ENCODE measurements around the gene CTBS.
A peak's percentile ranks its signal among the peaks of the same experiment; 100 is the strongest.

Gene CTBS

DNA sequence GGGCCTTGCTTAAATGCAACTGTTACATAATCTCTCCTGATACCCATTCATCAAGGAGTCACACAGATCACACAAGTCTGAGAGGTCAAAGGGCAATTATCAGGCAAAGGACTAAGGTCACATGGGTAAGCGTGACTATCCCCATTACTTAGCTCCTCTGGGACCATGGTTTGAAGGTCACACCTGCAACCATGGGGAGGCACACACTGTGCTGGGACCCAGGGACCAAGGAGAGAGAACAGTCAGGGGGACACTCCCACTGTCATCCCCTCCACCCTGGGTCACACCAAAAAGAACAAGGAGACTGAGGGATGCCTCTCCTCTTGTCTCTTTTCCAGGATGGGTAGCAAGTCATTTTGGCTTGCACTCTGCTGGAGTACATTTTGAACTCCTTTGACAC, 30.9 kb upstream of the CTBS start:
- POLR2A ChIA-PET (ENCODE audit: low non-redundant PET): no interaction called here
- TF ChIP-seq, protein P1, sequence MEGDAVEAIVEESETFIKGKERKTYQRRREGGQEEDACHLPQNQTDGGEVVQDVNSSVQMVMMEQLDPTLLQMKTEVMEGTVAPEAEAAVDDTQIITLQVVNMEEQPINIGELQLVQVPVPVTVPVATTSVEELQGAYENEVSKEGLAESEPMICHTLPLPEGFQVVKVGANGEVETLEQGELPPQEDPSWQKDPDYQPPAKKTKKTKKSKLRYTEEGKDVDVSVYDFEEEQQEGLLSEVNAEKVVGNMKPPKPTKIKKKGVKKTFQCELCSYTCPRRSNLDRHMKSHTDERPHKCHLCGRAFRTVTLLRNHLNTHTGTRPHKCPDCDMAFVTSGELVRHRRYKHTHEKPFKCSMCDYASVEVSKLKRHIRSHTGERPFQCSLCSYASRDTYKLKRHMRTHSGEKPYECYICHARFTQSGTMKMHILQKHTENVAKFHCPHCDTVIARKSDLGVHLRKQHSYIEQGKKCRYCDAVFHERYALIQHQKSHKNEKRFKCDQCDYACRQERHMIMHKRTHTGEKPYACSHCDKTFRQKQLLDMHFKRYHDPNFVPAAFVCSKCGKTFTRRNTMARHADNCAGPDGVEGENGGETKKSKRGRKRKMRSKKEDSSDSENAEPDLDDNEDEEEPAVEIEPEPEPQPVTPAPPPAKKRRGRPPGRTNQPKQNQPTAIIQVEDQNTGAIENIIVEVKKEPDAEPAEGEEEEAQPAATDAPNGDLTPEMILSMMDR (conservative IDR thresholded peaks at IDR 0.05; ENCODE audit: low read depth): no peak
- no peak for DNase-seq (ENCODE audit: low spot score)
- CTCF ChIA-PET: interaction anchor here (0.6 to 0.9 kb wide), 2 partner anchors 20 to 149 kb away, joined by 3 read pairs; no protein-coding TSS in a partner anchor
- no peak overlapping the region for H3K27ac ChIP-seq

DNA sequence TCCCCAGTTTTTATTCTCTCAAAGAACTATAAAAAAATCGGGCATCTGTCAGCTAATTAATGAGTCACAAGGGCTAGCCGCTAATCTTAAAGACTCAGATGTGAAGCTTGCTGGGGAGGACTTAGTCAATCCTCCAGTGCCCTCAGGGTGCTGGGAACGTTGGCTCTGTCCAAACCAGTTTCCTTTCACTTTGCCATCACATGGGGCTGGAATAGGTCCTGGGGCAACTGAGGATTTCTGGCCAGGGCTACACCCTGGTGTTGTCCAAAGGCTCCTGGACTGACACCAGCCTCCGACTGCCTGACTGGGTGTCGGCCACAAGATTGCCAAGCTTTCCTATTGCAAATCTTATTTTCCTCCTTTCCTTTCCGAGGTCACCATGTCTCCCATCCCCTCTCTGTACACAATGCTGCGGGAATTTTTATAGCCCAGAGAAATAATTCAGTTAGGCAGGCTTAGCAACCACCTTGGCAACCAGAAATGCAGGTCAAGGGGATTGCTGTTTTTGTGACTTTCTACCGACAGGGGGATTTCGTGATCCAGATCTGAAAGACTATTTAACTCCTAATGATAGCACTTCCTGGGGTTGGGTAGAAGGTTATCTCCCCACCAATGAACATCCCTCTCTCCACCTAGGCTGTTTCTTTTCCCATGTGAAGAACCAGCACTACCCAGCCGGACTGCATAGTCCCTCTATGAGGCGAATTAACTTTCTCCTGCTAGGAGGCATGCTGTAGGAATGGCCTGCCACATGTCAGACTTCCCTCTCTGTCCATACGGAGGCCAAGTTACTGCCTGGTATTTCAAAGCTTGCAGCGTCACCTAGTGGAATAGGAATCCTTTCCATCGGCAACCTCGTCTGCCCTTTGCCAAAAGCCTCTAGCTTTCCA, 29.9 kb upstream of the CTBS start:
- TF ChIP-seq, protein P1 (conservative IDR thresholded peaks at IDR 0.05; ENCODE audit: low read depth): 0 out of 2 replicates have a peak, but pooled peaks have one; percentile 12
- peak; percentile 86 for DNase-seq (ENCODE audit: low spot score)
- CTCF ChIA-PET: interaction anchor here (0.6 to 0.9 kb wide), 6 partner anchors 8 to 244 kb away, joined by 3 to 4 read pairs (median 3); no protein-coding TSS in a partner anchor
- POLR2A ChIA-PET (ENCODE audit: low non-redundant PET): interaction anchor here (0.6 kb wide), 1 partner anchor 44 kb away, joined by 5 read pairs; no protein-coding TSS in a partner anchor
- peak overlapping the region; percentile 84 for H3K27ac ChIP-seq

DNA sequence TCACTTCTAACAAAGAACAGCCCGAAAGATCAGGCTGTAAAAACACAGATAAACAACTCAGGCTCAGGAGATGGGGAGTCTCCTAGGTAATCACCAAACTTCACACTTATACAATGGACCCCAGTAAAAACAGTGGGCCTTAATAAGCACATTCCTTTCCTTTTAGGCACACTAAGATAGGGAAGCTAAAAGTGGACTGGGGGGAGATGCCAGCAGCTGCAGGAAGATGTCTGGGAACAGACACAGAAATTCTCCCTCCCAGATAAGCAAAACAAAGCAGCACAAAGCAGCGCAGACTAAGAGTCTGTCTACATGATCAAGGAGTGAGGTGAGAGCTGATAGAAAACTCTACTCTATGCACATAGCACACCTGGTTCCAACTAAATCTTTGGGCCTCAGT, 29.0 kb upstream of the CTBS start:
- ChIA-PET POLR2A (ENCODE audit: low non-redundant PET) (no interaction called here), CTCF (interaction anchor here (0.7 kb wide), 1 partner anchor 17 kb away, joined by 3 read pairs; no protein-coding TSS in a partner anchor)
- no peak for DNase-seq (ENCODE audit: low spot score)
- TF ChIP-seq, protein P1 (conservative IDR thresholded peaks at IDR 0.05; ENCODE audit: low read depth): no peak
- H3K27ac ChIP-seq: no peak overlapping the region

DNA sequence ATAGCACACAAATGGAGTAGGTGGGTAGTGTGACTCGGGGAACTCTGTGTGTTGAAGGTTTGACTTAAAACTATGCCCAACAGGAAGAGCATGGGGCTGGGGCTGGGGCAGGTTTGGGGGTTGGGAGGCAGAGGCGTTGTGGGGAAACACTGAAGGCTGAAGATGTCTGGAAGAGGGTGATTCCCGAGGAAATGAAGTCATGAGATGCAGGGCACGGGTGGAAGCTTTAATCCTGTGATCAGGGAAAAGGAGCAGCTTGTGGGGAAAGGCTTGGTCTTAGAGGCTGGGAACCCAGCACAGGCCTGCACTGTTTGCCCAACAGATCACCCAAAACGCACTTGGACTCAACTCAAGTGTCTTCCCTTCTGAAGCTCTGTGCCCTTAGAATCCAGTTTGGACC, 26.6 kb upstream of the CTBS start:
- H3K27ac ChIP-seq: no peak overlapping the region
- POLR2A ChIA-PET (ENCODE audit: low non-redundant PET): no interaction called here
- CTCF ChIA-PET: interaction anchor here (0.6 kb wide), 1 partner anchor 153 kb away, joined by 3 read pairs; no protein-coding TSS in a partner anchor
- DNase-seq (ENCODE audit: low spot score): no peak
- TF ChIP-seq, protein P1 (conservative IDR thresholded peaks at IDR 0.05; ENCODE audit: low read depth): no peak

DNA sequence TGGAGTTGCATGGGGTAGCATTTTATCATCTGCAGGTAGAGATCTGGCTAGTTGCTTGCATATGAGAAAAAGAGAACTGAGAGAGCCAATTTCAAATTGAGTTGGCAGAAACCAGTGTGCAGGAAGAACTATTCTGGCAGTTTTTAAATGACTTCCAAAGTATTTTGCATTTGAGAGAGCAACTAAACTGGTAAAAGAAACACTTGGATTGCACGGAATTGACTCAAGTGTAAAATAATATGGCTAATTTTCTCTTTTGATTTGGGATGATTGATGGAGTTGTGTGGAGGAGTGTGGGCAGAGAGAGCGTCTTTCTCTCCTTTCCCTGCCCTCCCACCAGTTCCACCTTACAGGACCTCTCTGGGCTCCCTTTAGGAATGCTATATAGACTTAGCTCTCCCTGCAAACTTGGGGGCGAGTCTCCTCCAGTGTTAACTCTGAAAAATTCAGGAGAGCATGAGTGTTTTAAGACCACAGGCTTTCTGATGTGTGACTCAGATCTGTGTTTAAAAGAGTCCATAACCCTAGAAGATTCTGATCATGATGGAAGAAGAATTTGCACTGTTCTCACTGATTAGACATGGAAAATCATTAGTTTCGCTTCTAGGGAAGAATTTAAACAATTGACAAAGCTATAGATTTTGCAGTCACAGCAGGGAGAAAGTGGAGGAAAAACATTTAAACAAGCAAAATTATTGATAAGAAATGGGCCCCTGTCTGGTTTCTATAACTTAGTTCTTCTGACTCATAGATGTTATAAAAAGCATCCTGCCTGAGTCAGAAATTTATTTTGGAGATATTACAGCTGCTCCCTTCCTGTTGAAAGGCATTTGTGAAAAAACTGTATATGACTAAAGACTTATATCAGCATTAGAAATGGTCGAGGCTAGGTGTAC, 24.9 kb upstream of the CTBS start:
- POLR2A ChIA-PET (ENCODE audit: low non-redundant PET): no interaction called here
- CTCF ChIA-PET: no interaction called here
- H3K27ac ChIP-seq: peak overlapping the region; percentile 53
- TF ChIP-seq, protein P1 (conservative IDR thresholded peaks at IDR 0.05; ENCODE audit: low read depth): no peak
- DNase-seq (ENCODE audit: low spot score): peak; percentile 52

DNA sequence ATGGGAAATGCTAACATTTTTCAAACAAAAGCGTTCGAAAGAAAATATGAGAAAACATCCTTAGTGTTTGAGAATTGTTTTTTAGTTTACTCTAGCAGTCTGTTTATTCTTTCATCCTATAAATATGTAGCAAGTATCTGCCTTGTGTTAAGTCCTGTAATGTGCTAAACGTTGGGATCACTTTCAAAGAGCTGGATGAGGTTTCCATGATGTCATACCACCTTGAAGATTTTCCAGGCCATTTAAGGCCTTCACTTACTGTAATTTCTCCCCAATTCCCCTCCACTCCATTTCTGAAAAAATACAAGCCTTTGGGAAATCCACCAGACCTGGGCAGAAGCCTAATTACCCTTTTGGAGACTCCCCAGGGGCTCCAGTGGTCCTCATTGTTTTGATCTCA, 24.2 kb upstream of the CTBS start:
- no peak for DNase-seq (ENCODE audit: low spot score)
- ChIA-PET POLR2A (ENCODE audit: low non-redundant PET) (no interaction called here), CTCF (no interaction called here)
- TF ChIP-seq, protein P1 (conservative IDR thresholded peaks at IDR 0.05; ENCODE audit: low read depth): no peak
- H3K27ac ChIP-seq: no peak overlapping the region
